Vagina (tissue), 2 donors: ENCODE data around the gene BMP10. TPM values are rescaled to one million over a fixed set of nuclear protein-coding genes. Genes with fewer than 3 reads are reported as not detected.

Source experiments
- DNase-seq, 2 donors: peaks; one replicate each; pipeline ENCODE4 v3.0.0-alpha.2; 2017; ENCODE audit errors: extremely low spot score in 2 of 2
- H3K27ac ChIP-seq: fragments of 200-600 bp; sonication (generic); one replicate; pipeline ENCODE4 v1.5.1; 2019
- H3K27me3 ChIP-seq: fragments of 200-600 bp; sonication (generic); one replicate; pipeline ENCODE4 v1.5.1; 2019
- H3K36me3 ChIP-seq, 2 donors: fragments of 200-600 bp; sonication (generic); one replicate each; pipeline ENCODE4 v1.5.1; 2017 to 2019
- H3K4me1 ChIP-seq: fragments of 200-600 bp; sonication (generic); one replicate; pipeline ENCODE4 v1.5.1; 2019
- H3K4me3 ChIP-seq, 2 donors: fragments of 200-600 bp; sonication (generic); 1 replicate in 1 of 2; 2 replicates in 1 of 2; pipeline ENCODE4 v1.5.1; 2016 to 2019
- H3K9me3 ChIP-seq: fragments of 200-600 bp; sonication (generic); one replicate; pipeline ENCODE4 v1.5.1; 2019
- CTCF ChIP-seq, 3 experiments: fragments of 450-650 bp in 2 of 3; fragments of 200-600 bp in 1 of 3; sonication (generic) in 1 of 3; IDR thresholded peaks; one replicate each; pipeline ENCODE4 v1.5.1; 2017 to 2019; ENCODE audit warnings: antibody characterized with exemption in 3 of 3, mild to moderate bottlenecking in 2 of 3, moderate library complexity in 2 of 3
- POLR2A ChIP-seq, 2 donors: fragments of 450-650 bp; IDR thresholded peaks; one replicate each; pipeline ENCODE4 v1.6.1; 2017; ENCODE audit warnings: antibody characterized with exemption in 2 of 2, mild to moderate bottlenecking in 2 of 2, moderate library complexity in 2 of 2
- POLR2AphosphoS5 ChIP-seq, 2 donors: sonication (generic); formaldehyde crosslinking; IDR thresholded peaks; one replicate each; pipeline ENCODE4 v1.9.0; 2017; ENCODE audit warnings: antibody characterized with exemption in 2 of 2, mild to moderate bottlenecking in 2 of 2, low read depth in 1 of 2; ENCODE audit not compliant: insufficient read depth in 1 of 2
- intact Hi-C: fragments of 100-400 bp; cut with DNase I; formaldehyde crosslinking; loops from one replicate; pipeline ENCODE4 v1.15.1; 2023
- total RNA-seq: library from RNA; depleted of rRNA; stranded (reverse); fragments of >200 nt; gene quantifications from one replicate; pipeline ENCODE4 v1.2.3, GENCODE V29; 2016

Gene BMP10
- total RNA-seq, 1 donor from 2014 or later = not detected

GRCh38 chr2:68911709-68912108 is 40.5 kb upstream of the BMP10 start:
- no peaks in the 10 kb centered on the region for H3K36me3 ChIP-seq
- H3K9me3 ChIP-seq = no peaks in the 10 kb centered on the region
- no peak overlapping the region for H3K4me3 ChIP-seq
- TF ChIP-seq CTCF (IDR thresholded peaks at IDR 0.05) = no peak
- no peak for TF ChIP-seq POLR2AphosphoS5 (IDR thresholded peaks at IDR 0.05; ENCODE audit: insufficient read depth in 1 of 2, low read depth in 1 of 2)
- TF ChIP-seq POLR2A (IDR thresholded peaks at IDR 0.05) = no peak
- intact Hi-C loops = loop anchor here (10.0 kb wide), 1 partner anchor 157 kb away; no protein-coding TSS in a partner anchor
- no peak overlapping the region for H3K27ac ChIP-seq
- peaks cover 18% of the 10 kb centered on the region for H3K4me1 ChIP-seq
- H3K27me3 ChIP-seq = no peaks in the 10 kb centered on the region
- no peak for DNase-seq

DNA sequence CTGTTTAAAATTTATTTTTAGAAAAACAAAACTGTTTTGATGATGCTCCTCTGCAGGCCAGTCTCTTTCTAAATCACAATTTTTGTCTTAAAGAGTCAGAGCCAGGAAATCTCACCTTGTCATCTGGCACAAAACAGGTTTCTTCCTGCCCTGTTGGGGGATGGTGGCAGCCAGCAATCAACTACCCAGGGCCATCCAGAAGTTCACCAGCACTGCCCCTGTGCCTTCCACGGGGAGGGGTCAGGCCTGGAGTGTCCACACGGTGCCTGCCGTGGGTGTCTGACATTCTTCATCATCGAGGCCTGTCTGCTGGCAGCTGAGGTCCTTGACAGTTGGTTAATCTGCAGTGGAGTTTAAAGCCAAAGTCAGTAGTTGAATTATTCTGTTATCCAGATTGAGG is 40.0 kb upstream of the BMP10 start:
- no peaks in the 10 kb centered on the region for H3K27me3 ChIP-seq
- peaks cover 16% of the 10 kb centered on the region for H3K4me1 ChIP-seq
- DNase-seq = no peak
- no peaks in the 10 kb centered on the region for H3K9me3 ChIP-seq
- H3K27ac ChIP-seq = no peak overlapping the region
- intact Hi-C loops = loop anchor here (10.0 kb wide), 1 partner anchor 156 kb away; no protein-coding TSS in a partner anchor
- TF ChIP-seq POLR2AphosphoS5 (IDR thresholded peaks at IDR 0.05; ENCODE audit: insufficient read depth in 1 of 2, low read depth in 1 of 2) = no peak
- TF ChIP-seq CTCF (IDR thresholded peaks at IDR 0.05) = no peak
- TF ChIP-seq POLR2A (IDR thresholded peaks at IDR 0.05) = no peak
- no peaks in the 10 kb centered on the region for H3K36me3 ChIP-seq
- no peak overlapping the region for H3K4me3 ChIP-seq

- no peak overlapping the region for H3K4me3 ChIP-seq
- no peak for DNase-seq
- no peaks in the 10 kb centered on the region for H3K36me3 ChIP-seq
- intact Hi-C loops = loop anchor here (10.0 kb wide), 1 partner anchor 155 kb away; no protein-coding TSS in a partner anchor
- peaks cover 16% of the 10 kb centered on the region for H3K4me1 ChIP-seq
- no peak overlapping the region for H3K27ac ChIP-seq
- no peak for TF ChIP-seq POLR2A (IDR thresholded peaks at IDR 0.05)
- peak; percentile 65 to 92 (median 88) for TF ChIP-seq CTCF (IDR thresholded peaks at IDR 0.05)
- H3K9me3 ChIP-seq = no peaks in the 10 kb centered on the region
- no peaks in the 10 kb centered on the region for H3K27me3 ChIP-seq
Measured at GRCh38 chr2:68909793-68910674, 38.8 kb upstream of the BMP10 start.

GRCh38 chr2:68908392-68908970 is 37.3 kb upstream of the BMP10 start:
- intact Hi-C loops = no loop called here

More at GRCh38 chr2:68908392-68908970, 37.3 kb upstream of the BMP10 start:
- Histone ChIP-seq H3K4me1 (peaks cover 16% of the 10 kb centered on the region), H3K27me3 (no peaks in the 10 kb centered on the region), H3K27ac (peak overlapping the region; percentile 46), H3K36me3 (no peaks in the 10 kb centered on the region), H3K4me3 (no peak overlapping the region), H3K9me3 (no peaks in the 10 kb centered on the region)
- no peak for DNase-seq
- TF ChIP-seq POLR2AphosphoS5 (IDR thresholded peaks at IDR 0.05; ENCODE audit: insufficient read depth in 1 of 2, low read depth in 1 of 2) (peak; percentile 46 to 79), CTCF (IDR thresholded peaks at IDR 0.05) (no peak), POLR2A (IDR thresholded peaks at IDR 0.05) (no peak)
